Measurements from ENCODE around the gene PFN2. TPM values are rescaled to one million over a fixed set of nuclear protein-coding genes. Genes with fewer than 3 reads are reported as not detected.

Gene PFN2, protein sequence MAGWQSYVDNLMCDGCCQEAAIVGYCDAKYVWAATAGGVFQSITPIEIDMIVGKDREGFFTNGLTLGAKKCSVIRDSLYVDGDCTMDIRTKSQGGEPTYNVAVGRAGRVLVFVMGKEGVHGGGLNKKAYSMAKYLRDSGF
- 0.78 and 0.85 TPM in 2 replicates for total RNA-seq

GRCh38 chr3:149970716-149971402 is at the start of gene PFN2:
Gene PFN2 (minus strand): TSS chr3:149970895. CDS start chr3:149970856, 39 bp downstream.
- Mint-ChIP-seq H3K4me3 (ENCODE audit: low read depth) (peak within 1 kb of the TSS; percentile 83), H3K27ac (peak within 1 kb of the TSS; percentile 48), H3K27me3 (ENCODE audit: low read depth) (peaks cover 58% of the 10 kb centered on the region)

GRCh38 chr3:150015901-150016300 is 45.2 kb upstream of the PFN2 start:
- no peaks in the 10 kb centered on the region for H3K9me3 Mint-ChIP-seq
- no peak for DNase-seq (ENCODE audit: low spot score)
- H3K4me1 Mint-ChIP-seq (ENCODE audit: low read depth): no peaks in the 10 kb centered on the region
- no peak overlapping the region for H3K4me3 Mint-ChIP-seq (ENCODE audit: low read depth)
- no peaks in the 10 kb centered on the region for H3K36me3 Mint-ChIP-seq (ENCODE audit: low read depth)
- H3K27ac Mint-ChIP-seq: no peak overlapping the region
- intact Hi-C loops (cut with micrococcal nuclease): no loop called here
- peaks cover 3% of the 10 kb centered on the region for H3K27me3 Mint-ChIP-seq (ENCODE audit: low read depth)

More at GRCh38 chr3:149970716-149971402, at the start of gene PFN2:
- Mint-ChIP-seq H3K36me3 (ENCODE audit: low read depth) (peaks cover 3% of the 10 kb centered on the region), H3K9me3 (no peaks in the 10 kb centered on the region), H3K4me1 (ENCODE audit: low read depth) (peaks cover 14% of the 10 kb centered on the region)
- intact Hi-C loops (cut with micrococcal nuclease): loop anchor here (2.0 to 5.0 kb wide), 2 partner anchors 438 to 526 kb away; partner anchors contain the start of gene TSC22D2
- peak; percentile 29 for DNase-seq (ENCODE audit: low spot score)

DNA sequence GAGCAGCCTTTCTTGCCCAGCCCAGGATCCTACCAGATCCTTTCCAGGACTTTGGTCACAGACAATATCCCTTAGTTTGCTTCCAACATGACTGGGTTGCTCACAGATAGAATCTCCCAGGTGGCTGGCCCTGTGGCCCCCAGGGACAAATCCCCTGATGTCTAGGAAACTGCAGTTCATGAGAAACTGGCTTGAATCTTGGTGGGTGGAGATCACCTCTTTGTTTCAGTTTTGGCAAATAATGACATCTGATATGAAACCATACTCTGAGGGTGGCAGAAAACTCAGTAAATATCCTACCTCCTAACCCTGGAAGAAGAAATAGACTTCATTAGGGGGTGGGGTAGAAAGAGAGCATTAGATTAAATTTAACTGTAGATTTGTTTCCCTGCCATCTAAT is 44.1 kb upstream of the PFN2 start:
- DNase-seq (ENCODE audit: low spot score): no peak
- no peak overlapping the region for H3K4me3 Mint-ChIP-seq (ENCODE audit: low read depth)
- H3K27me3 Mint-ChIP-seq (ENCODE audit: low read depth): peaks cover 3% of the 10 kb centered on the region
- no peaks in the 10 kb centered on the region for H3K4me1 Mint-ChIP-seq (ENCODE audit: low read depth)
- intact Hi-C loops (cut with micrococcal nuclease): no loop called here
- H3K27ac Mint-ChIP-seq: no peak overlapping the region
- no peaks in the 10 kb centered on the region for H3K9me3 Mint-ChIP-seq
- no peaks in the 10 kb centered on the region for H3K36me3 Mint-ChIP-seq (ENCODE audit: low read depth)

DNA sequence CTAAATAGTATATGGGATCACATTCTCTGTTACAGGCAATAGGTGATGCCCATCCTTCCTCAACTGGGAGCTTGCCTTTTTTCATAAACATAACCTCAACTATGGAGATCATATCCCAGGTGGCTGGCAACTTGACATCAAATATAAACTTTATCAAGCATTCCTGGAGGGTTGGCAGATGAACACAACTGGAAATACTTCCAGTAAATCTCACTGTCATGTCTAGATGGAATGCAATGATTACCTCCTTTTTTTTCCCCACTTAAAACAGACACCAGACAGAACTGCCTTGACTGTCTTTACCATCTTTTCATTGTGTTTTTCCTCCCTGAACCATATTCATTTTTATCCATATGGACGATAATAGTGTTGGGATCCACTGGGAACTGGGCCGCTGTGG is 43.1 kb upstream of the PFN2 start:
- Mint-ChIP-seq H3K27ac (no peak overlapping the region), H3K36me3 (ENCODE audit: low read depth) (no peaks in the 10 kb centered on the region), H3K4me3 (ENCODE audit: low read depth) (no peak overlapping the region), H3K27me3 (ENCODE audit: low read depth) (peaks cover 3% of the 10 kb centered on the region), H3K9me3 (no peaks in the 10 kb centered on the region), H3K4me1 (ENCODE audit: low read depth) (no peaks in the 10 kb centered on the region)
- no peak for DNase-seq (ENCODE audit: low spot score)
- intact Hi-C loops (cut with micrococcal nuclease): no loop called here

GRCh38 chr3:150006794-150007193 is 36.1 kb upstream of the PFN2 start:
- H3K4me3 Mint-ChIP-seq (ENCODE audit: low read depth): no peak overlapping the region
- intact Hi-C loops (cut with micrococcal nuclease): no loop called here
- H3K27me3 Mint-ChIP-seq (ENCODE audit: low read depth): no peaks in the 10 kb centered on the region
- no peak for DNase-seq (ENCODE audit: low spot score)
- H3K9me3 Mint-ChIP-seq: no peaks in the 10 kb centered on the region
- no peak overlapping the region for H3K27ac Mint-ChIP-seq
- no peaks in the 10 kb centered on the region for H3K36me3 Mint-ChIP-seq (ENCODE audit: low read depth)
- no peaks in the 10 kb centered on the region for H3K4me1 Mint-ChIP-seq (ENCODE audit: low read depth)

DNA sequence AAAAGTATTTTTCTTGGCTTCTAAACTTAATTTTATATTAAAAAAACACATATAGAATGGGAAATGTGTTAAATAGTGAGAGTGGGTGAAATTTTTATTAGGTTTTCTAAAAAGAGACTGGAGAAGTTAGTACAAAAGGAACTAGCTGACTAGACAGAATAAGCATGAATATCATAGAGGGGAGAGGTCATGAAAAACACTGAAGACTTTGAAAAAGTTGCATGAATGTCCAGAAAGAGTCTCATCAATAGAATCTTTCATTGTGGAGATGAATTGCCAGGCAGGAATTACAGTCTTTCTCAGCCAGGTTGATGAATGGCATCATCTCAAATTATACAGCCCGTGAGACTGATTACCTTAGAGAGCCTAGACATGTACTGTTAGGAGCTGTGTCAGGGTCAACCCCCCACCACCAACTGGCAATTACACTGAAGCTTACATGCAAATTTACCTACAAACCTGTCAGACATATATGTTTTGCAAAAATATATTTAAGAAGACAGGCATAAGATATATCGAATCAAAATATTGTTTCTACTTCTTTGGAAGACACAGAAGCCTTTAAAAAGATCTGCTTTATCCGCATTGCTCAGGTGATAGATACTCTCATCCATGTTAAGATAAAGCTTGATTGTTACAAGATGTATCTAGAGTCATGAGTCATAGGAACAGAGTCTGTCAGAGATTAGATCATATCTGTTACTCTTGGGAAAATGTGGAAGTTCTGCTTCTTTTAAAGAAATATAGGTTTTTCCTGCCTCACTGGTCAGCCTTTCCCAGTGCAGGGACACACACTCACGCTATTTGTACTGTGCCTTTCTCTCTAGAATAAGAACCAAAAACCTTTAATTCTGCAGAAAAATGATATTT is 34.8 kb upstream of the PFN2 start:
- Mint-ChIP-seq H3K9me3 (no peaks in the 10 kb centered on the region), H3K4me3 (ENCODE audit: low read depth) (no peak overlapping the region), H3K4me1 (ENCODE audit: low read depth) (no peaks in the 10 kb centered on the region), H3K36me3 (ENCODE audit: low read depth) (no peaks in the 10 kb centered on the region), H3K27me3 (ENCODE audit: low read depth) (no peaks in the 10 kb centered on the region), H3K27ac (no peak overlapping the region)
- intact Hi-C loops (cut with micrococcal nuclease): no loop called here
- no peak for DNase-seq (ENCODE audit: low spot score)

DNA sequence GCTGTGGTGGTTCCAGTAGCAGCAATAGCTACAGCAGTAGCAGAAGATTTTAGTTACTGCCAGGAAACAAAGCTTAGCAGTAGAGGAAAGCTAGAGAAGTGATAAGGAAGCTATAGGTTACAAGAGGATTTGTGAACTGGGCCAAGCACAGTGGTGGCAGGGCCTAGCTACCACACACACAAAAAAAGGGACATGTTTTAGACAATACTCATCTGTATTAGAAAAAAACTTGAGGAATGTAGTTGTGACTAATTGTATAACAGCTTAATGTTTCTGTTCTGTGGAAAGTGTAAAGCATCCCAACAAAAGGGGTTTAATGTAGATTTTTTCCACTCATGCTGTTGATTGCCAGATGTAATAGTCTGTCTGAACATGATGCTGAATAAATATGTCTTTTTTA is 29.9 kb upstream of the PFN2 start:
- DNase-seq (ENCODE audit: low spot score): no peak
- peaks cover 1% of the 10 kb centered on the region for H3K9me3 Mint-ChIP-seq
- no peak overlapping the region for H3K27ac Mint-ChIP-seq
- H3K36me3 Mint-ChIP-seq (ENCODE audit: low read depth): no peaks in the 10 kb centered on the region
- no peak overlapping the region for H3K4me3 Mint-ChIP-seq (ENCODE audit: low read depth)
- H3K27me3 Mint-ChIP-seq (ENCODE audit: low read depth): peaks cover 5% of the 10 kb centered on the region
- no peaks in the 10 kb centered on the region for H3K4me1 Mint-ChIP-seq (ENCODE audit: low read depth)
- intact Hi-C loops (cut with micrococcal nuclease): no loop called here

DNA sequence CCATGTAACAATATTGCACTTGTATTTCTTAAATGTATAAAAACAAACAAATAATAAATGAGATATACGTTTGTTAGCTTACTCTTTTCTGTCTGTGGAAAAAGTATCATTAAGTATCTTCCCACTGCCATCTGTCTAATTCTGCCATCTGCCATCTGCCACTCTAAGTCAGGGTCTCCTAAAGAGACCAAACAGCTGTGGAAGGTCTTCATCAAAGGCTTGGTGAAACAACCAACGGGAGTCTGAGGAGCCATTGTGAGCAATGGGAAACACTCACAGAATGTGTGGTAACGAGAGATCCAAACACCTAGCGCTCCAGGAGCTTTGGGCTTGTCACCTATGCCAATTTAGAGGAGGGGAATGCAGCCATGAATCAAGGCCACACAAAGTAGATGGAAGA is 28.7 kb upstream of the PFN2 start:
- intact Hi-C loops (cut with micrococcal nuclease): no loop called here
- H3K27ac Mint-ChIP-seq: no peak overlapping the region
- peaks cover 13% of the 10 kb centered on the region for H3K9me3 Mint-ChIP-seq
- DNase-seq (ENCODE audit: low spot score): no peak
- no peaks in the 10 kb centered on the region for H3K4me1 Mint-ChIP-seq (ENCODE audit: low read depth)
- no peaks in the 10 kb centered on the region for H3K36me3 Mint-ChIP-seq (ENCODE audit: low read depth)
- peaks cover 5% of the 10 kb centered on the region for H3K27me3 Mint-ChIP-seq (ENCODE audit: low read depth)
- H3K4me3 Mint-ChIP-seq (ENCODE audit: low read depth): no peak overlapping the region

- Mint-ChIP-seq H3K27ac (no peak overlapping the region), H3K4me3 (ENCODE audit: low read depth) (no peak overlapping the region), H3K9me3 (peaks cover 13% of the 10 kb centered on the region), H3K4me1 (ENCODE audit: low read depth) (no peaks in the 10 kb centered on the region), H3K36me3 (ENCODE audit: low read depth) (no peaks in the 10 kb centered on the region), H3K27me3 (ENCODE audit: low read depth) (peaks cover 5% of the 10 kb centered on the region)
- intact Hi-C loops (cut with micrococcal nuclease): no loop called here
- no peak for DNase-seq (ENCODE audit: low spot score)
Measured at GRCh38 chr3:149998946-149999345, 28.3 kb upstream of the PFN2 start.

GRCh38 chr3:149992416-149993058 is 21.8 kb upstream of the PFN2 start:
- intact Hi-C loops (cut with micrococcal nuclease): no loop called here
- peaks cover 19% of the 10 kb centered on the region for H3K9me3 Mint-ChIP-seq

DNA sequence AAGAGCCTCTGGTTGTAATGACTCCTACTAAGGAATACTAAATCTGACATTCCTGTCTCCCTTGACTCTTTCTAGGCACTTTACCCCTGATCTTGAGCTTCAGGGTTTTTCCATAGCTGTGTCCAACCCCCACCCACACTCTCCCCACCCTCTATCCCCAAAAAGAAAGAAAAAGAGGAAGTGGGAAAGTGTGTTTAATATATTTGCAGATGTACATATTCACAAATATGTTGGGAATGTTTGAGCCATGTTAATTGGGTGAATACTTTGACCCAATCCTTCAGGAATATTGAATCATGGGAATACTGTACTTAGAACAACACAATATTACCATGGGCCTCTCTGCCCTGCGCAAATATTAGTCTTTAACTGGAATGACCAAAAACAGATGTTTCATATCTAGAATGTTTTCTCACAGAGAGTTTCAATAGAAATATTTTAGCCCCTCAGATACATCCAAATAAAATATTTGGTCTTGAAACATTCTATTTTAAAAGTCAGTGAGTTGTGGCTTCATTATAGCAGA is 19.8 kb upstream of the PFN2 start:
- Mint-ChIP-seq H3K36me3 (ENCODE audit: low read depth) (no peaks in the 10 kb centered on the region), H3K4me3 (ENCODE audit: low read depth) (no peak overlapping the region), H3K9me3 (peaks cover 16% of the 10 kb centered on the region), H3K27me3 (ENCODE audit: low read depth) (peaks cover 11% of the 10 kb centered on the region), H3K27ac (no peak overlapping the region), H3K4me1 (ENCODE audit: low read depth) (no peaks in the 10 kb centered on the region)
- DNase-seq (ENCODE audit: low spot score): no peak
- intact Hi-C loops (cut with micrococcal nuclease): no loop called here

More at GRCh38 chr3:149992416-149993058, 21.8 kb upstream of the PFN2 start:
- no peak for DNase-seq (ENCODE audit: low spot score)
- no peaks in the 10 kb centered on the region for H3K4me1 Mint-ChIP-seq (ENCODE audit: low read depth)
- H3K4me3 Mint-ChIP-seq (ENCODE audit: low read depth): no peak overlapping the region
- peaks cover 10% of the 10 kb centered on the region for H3K27me3 Mint-ChIP-seq (ENCODE audit: low read depth)
- H3K27ac Mint-ChIP-seq: no peak overlapping the region
- H3K36me3 Mint-ChIP-seq (ENCODE audit: low read depth): no peaks in the 10 kb centered on the region

DNA sequence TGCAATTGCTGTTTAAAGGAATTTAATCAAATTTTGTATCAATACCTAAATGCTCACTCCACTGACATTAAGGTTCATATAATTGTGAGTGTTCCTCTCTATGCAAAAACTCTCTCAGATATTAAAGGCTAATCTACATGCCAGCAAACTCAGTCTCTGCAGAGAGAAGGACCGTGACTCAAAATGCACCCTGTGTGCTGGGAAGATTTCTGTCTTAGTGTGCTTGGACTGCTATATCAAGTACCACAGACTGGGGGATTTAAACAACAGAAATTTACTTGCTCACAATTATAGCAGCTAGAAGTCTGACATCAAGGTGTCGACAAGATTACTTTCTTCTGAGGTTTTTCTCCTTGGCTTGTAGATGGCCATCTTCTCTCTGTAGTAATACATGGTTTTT is 18.6 kb upstream of the PFN2 start:
- Mint-ChIP-seq H3K9me3 (peaks cover 6% of the 10 kb centered on the region), H3K4me3 (ENCODE audit: low read depth) (no peak overlapping the region), H3K36me3 (ENCODE audit: low read depth) (no peaks in the 10 kb centered on the region), H3K27ac (no peak overlapping the region), H3K27me3 (ENCODE audit: low read depth) (peaks cover 12% of the 10 kb centered on the region), H3K4me1 (ENCODE audit: low read depth) (no peaks in the 10 kb centered on the region)
- intact Hi-C loops (cut with micrococcal nuclease): no loop called here
- DNase-seq (ENCODE audit: low spot score): no peak

Measured in activated T-helper 2 cell treated with anti-CD3 and anti-CD28 coated beads, Interferon-gamma antibody, Interleukin-2, Interleukin-4, amounts not matched to agents 10 μg/mL and 5 μg/mL and 100 μg/mL, durations not matched to agents 14 hours and 24 hours and 36 hours (primary cell).